HG03064 (cell line): Measurements from ENCODE around the gene TBC1D9.

ENCODE experiments used
- ATAC-seq: cut with Tn5 transposase; IDR thresholded peaks from one replicate; pipeline ENCODE4 v1.9.1; 2021; ENCODE audit warnings: low read depth; ENCODE audit not compliant: unreplicated experiment

The TBC1D9 gene

GRCh38 chr4:140701071-140701470 is 55.1 kb downstream of the TBC1D9 start:
- ATAC-seq: no peak

GRCh38 chr4:140697709-140698560 is 58.2 kb downstream of the TBC1D9 start:
- no peak for ATAC-seq

GRCh38 chr4:140695483-140695882 is 60.7 kb downstream of the TBC1D9 start:
- ATAC-seq: no peak

GRCh38 chr4:140693562-140693961 is 62.6 kb downstream of the TBC1D9 start:
- ATAC-seq: no peak

GRCh38 chr4:140691369-140691768 is 64.8 kb downstream of the TBC1D9 start:
- ATAC-seq: no peak

- ATAC-seq: no peak
Measured at GRCh38 chr4:140690093-140690492, 66.1 kb downstream of the TBC1D9 start.

GRCh38 chr4:140689623-140690022 is 66.6 kb downstream of the TBC1D9 start:
- ATAC-seq: no peak

- ATAC-seq: no peak
Measured at GRCh38 chr4:140688711-140689598, 67.2 kb downstream of the TBC1D9 start.

GRCh38 chr4:140686796-140687195 is 69.4 kb downstream of the TBC1D9 start:
- ATAC-seq: no peak

- ATAC-seq: no peak
Measured at GRCh38 chr4:140684314-140684713, 71.9 kb downstream of the TBC1D9 start.

GRCh38 chr4:140681201-140681600 is 75.0 kb downstream of the TBC1D9 start:
- no peak for ATAC-seq

GRCh38 chr4:140680686-140681085 is 75.5 kb downstream of the TBC1D9 start:
- ATAC-seq: no peak

- no peak for ATAC-seq
Measured at GRCh38 chr4:140679576-140679975, 76.6 kb downstream of the TBC1D9 start.

- ATAC-seq: no peak
Measured at GRCh38 chr4:140675599-140676231, 80.5 kb downstream of the TBC1D9 start.

GRCh38 chr4:140673729-140674128 is 82.5 kb downstream of the TBC1D9 start:
- ATAC-seq: no peak

- no peak for ATAC-seq
Measured at GRCh38 chr4:140672416-140672815, 83.8 kb downstream of the TBC1D9 start.

- no peak for ATAC-seq
Measured at GRCh38 chr4:140668111-140668510, 88.1 kb downstream of the TBC1D9 start.

GRCh38 chr4:140666889-140667614 is 89.1 kb downstream of the TBC1D9 start:
- ATAC-seq: no peak

- ATAC-seq: no peak
Measured at GRCh38 chr4:140662082-140662869, 93.9 kb downstream of the TBC1D9 start.

GRCh38 chr4:140661550-140661949 is 94.6 kb downstream of the TBC1D9 start:
- no peak for ATAC-seq
